Femur (tissue), 1 donor: ENCODE measurements around the gene OR2D2.
A peak's percentile ranks its signal among the peaks of the same experiment; 100 is the strongest.
"Not testable (repeated sequence)": the region's sequence is repeated elsewhere in the genome, so short reads cannot be mapped to it uniquely, and the experiment has no call there.

Experiments used
- DNase-seq: peaks from one replicate; pipeline ENCODE4 v3.0.0-alpha.2; 2017

Gene OR2D2, protein sequence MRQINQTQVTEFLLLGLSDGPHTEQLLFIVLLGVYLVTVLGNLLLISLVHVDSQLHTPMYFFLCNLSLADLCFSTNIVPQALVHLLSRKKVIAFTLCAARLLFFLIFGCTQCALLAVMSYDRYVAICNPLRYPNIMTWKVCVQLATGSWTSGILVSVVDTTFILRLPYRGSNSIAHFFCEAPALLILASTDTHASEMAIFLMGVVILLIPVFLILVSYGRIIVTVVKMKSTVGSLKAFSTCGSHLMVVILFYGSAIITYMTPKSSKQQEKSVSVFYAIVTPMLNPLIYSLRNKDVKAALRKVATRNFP

GRCh38 chr11:6892400-6892799, at the start of gene OR2D2:
Gene OR2D2, minus strand, starts transcription at chr11:6892500. Its CDS starts 0 bp downstream, at chr11:6892500.
- DNase-seq = no peak

GRCh38 chr11:6941970-6942369, 49.7 kb upstream of the OR2D2 start:
- DNase-seq = no peak

DNA sequence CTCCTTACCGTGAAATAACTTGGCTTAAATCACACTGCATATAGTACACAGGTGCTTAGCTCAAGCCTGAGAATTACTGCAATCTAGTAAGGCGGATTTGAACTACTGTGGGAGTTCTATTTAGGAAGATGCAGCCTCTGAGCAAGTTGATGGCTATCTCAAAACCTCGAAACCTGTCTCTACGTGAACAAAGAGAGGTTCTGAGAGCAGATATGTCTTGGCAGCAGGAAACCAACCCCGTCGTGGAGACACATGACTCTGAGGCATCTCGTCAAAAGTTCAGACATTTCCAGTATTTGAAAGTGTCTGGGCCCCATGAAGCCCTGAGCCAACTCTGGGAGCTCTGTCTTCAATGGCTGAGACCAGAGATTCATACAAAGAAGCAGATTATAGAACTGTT, 39.8 kb upstream of the OR2D2 start:
- no peak for DNase-seq

GRCh38 chr11:6931146-6931713, 38.9 kb upstream of the OR2D2 start:
- no peak for DNase-seq

- no peak for DNase-seq
Measured at GRCh38 chr11:6928916-6929315, 36.6 kb upstream of the OR2D2 start.

GRCh38 chr11:6927030-6927617, 34.8 kb upstream of the OR2D2 start:
- DNase-seq = no peak

DNA sequence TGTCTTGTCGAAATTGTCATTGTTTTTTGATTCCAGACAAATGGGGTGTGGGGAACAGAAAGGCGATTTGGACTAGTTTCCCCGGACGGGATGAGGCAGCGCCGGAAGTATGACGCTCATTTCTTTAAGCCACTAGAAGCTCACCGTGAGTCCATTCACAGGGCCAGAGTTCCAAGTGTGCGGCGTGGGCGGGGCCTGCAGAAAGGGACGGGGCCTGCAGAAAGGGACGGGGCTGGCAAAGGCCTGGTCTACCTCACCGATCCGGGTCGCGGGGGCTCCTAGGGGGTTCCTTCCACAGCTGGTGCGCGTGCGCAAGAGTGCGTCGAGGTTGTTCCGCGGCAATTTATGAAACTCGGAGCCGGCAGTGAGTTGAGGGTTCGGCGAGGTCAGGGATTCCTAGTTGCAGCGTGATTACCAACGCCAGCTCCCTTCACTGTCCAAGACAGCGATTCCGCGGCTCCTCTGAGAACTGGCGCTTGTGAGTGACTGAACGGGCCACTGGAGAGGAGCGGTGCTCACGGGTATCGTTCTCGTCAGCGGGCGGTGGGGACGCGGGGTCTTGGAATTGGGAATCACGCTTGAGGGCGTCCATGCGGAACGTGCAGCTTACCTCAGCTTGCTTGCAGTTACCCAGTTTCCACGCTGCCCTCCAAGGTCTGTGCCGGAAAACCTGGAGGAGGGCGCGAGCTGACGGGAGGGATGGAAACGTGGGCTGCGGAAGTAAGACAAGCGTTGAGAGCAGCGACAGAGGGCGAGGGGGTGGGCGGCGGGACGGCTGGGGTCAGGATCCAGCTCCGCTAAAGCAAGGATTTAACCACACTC, 34.1 kb upstream of the OR2D2 start, which contains the start of gene ZNF215:
ZNF215 (plus strand) TSS at position 219 of the 822 bp plus-strand sequence. CDS start 5,847 bp downstream, outside the sequence.
- peak; percentile 89 for DNase-seq

DNA sequence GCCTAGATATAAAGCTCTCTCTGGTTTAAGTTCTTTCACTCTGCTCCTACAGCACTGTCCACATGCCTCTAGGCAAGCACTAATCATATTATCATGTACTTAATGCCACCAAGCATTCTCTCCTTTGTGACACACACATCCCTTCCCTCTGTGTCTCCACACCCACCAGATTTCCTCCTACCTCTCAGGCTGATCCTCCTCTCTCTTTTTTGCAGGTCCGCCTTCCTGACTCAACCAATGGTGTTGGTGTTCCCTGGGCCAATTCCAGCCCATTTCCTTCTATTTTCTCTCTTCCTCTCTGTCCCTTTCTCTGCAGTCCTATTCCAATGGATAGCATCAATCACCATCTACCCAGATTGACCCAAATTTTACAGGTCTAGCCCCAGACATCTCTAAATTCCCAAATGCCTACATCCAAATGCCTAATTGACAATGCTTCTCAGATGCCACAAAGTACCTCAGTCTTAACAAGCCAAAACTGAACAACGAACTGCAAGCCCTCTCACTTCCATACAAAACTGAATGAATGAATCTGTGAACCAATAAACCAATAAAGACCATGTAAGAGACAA, 33.4 kb upstream of the OR2D2 start:
- DNase-seq = peak; percentile 19

DNA sequence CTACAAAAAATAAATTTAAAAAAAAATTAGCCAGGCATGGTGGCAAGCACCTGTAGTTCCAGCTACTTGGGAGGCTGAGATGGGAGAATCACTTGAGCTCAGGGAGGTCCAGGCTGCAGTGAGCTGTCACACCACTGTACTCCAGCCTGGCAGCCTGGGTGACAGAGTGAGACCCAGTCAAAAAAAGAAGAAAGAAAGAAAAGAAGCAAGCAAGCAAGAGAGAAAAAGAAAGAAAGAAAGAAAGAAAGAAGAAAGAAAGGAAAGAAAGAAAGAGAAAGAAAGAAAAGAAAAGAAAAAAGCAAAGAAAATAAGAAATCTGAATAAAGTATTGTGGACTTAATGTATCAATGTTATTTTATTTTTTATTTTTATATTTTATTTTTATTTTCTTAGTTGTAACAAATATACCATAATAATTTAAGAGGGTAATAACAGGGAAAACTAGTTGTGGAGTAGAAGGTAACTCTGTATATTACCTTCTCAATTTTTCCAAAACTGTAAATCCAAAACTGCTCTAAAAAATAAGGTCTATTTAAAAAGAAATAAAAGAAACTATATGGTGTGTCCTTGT, 32.8 kb upstream of the OR2D2 start:
- DNase-seq = no peak

DNA sequence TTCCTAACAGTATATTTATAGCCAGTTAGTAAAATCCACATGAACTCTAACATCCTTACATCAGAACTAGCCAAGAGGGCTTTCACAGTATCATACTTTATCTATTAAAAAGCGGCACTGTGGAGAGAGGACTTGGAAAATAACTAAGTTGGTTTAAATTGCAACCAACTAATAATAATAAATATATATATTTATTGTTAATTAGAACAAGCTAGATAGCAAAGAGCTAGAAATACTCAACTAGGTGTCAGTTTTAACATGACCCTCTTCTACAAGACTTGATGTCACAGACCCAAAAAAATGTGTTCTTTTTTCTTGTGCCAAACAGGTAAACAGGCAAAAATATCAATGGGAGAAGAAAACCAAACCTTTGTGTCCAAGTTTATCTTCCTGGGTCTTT, 28.4 kb upstream of the OR2D2 start, which contains the start of gene OR2D3:
OR2D3 (plus strand) TSS at position 301 of the 400 bp plus-strand sequence; CDS start at position 301, 0 bp downstream.
- DNase-seq = no peak

DNA sequence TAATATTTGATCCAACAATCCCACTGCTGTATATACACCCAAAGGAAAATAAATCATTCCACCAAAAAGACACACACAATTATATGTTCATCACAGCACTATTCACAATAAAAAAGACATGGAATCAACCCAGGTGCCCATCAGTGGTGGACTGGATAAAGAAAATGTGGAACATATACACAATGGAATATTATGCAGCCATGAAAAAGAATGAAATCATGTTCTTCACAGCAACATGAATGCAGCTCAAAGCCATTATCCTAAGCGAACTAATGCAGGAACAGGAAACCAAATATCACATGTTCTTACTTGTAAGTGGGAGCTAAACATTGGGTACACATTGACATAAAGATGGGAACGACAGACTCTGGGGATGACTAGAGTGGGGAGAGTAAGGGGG, 27.4 kb upstream of the OR2D2 start:
- no peak for DNase-seq

- no peak for DNase-seq
Measured at GRCh38 chr11:6911948-6912347, 19.6 kb upstream of the OR2D2 start.

GRCh38 chr11:6911378-6911777, 19.1 kb upstream of the OR2D2 start:
- DNase-seq = no peak

DNA sequence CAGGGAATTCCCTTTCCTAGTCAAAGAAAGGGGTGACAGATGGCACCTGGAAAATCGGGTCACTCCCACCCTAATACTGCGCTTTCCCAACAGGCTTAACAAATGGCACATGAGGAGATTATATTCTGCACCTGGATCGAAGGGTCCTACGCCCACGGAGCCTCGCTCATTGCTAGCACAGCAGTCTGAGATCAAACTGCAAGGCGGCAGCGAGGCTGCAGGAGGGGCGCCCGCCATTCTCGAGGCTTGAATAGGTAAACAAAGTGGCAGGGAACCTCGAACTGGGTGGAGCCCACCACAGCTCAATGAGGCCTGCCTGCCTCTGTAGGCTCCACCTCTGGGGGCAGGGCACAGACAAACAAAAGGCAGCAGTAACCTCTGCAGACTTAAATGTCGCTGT, 12.5 kb upstream of the OR2D2 start:
- DNase-seq = not testable (repeated sequence)

GRCh38 chr11:6900327-6900999, 8.2 kb upstream of the OR2D2 start:
- DNase-seq = no peak

DNA sequence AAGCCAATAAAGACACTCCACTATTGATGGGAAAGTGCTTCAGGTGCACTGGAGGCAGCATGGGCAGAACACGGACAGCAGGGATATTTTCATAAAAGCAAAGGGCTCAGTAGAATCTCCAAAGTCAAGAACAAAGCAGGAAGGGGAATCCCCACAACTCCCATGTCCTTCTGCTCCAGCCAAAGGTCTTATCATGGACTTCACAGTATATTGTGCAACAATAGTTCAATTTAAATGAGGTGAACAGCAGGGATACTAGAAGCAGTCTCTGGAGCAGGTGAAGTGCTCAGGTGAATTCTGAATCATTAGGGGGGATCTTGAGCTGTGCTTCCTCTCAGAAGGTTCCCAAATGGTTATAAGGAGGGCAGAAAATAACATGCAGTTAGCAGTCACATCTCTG, 6.6 kb upstream of the OR2D2 start:
- DNase-seq = no peak

DNA sequence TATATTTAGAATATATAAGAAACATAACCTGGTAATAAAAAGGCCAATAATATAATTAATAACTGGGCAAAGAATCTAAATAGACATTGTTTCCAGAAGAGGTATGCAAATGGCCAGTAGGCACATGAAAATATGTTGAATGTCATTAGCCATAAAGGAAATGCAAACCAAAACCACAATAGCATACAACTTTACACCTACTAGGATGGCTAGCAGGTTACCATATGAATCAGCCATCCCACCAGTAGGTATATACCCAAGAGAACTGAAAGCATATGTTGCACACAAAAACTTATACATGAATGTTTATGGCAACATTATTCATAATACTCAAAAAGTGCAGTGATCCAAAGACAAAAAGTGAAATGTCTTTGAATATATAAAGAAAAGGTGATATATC, 2.7 kb upstream of the OR2D2 start:
- no peak for DNase-seq

- no peak for DNase-seq
Measured at GRCh38 chr11:6894097-6894496, 1.8 kb upstream of the OR2D2 start.

GRCh38 chr11:6889835-6890234, 2.5 kb downstream of the OR2D2 start:
- no peak for DNase-seq

- no peak for DNase-seq
Measured at GRCh38 chr11:6888830-6889229, 3.5 kb downstream of the OR2D2 start.

DNA sequence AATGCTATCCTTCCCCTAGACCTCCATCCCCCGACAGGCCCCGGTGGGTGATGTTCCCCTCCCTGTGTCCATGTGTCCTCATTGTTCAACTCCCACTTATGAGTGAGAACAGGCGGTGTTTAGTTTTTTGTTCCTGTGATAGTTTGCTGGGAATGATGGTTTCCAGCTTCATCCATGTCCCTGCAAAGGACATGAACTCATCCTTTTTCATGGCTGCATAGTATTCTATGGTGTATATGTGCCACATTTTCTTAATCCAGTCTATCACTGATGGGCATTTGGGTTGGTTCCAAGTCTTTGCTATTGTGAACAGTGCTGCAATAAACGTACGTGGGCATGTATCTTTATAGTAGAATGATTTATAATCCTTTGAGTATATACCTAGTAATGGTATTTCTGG, 4.6 kb downstream of the OR2D2 start:
- not testable (repeated sequence) for DNase-seq

- no peak for DNase-seq
Measured at GRCh38 chr11:6882751-6883150, 9.5 kb downstream of the OR2D2 start.
